Measurements from ENCODE around the gene PDSS2. TPM values are rescaled to one million over a fixed set of nuclear protein-coding genes. Genes with fewer than 3 reads are reported as not detected.
A peak's percentile ranks its signal among the peaks of the same experiment; 100 is the strongest.

Gene PDSS2
- total RNA-seq, 1 donor from 2014 or later: 19.3 TPM

DNA sequence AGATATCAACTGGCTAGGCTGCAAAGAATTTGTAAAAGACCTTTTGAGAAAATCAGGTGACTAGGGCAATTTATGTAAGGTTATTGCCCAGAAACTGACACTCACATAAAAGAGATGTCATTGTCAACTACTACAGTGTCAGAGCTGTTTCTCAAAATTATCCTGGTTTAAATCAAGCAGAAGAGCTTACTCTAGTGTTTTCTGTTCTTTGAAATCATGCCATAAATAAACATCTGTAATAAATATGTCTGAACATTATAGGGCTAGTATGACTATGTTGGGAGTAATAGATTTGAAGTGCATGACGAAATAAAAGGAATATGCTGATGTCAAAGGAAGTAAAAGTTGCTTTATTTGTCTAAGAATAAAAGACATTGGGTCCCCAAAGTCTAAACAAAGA is 11.0 kb upstream of the PDSS2 start:
- Mint-ChIP-seq H3K4me3 (no peak overlapping the region), H3K9me3 (no peaks in the 10 kb centered on the region), H3K4me1 (no peaks in the 10 kb centered on the region), H3K36me3 (ENCODE audit: low read depth) (no peaks in the 10 kb centered on the region), H3K27me3 (peaks cover 5% of the 10 kb centered on the region), H3K27ac (no peak overlapping the region)
- ChIA-PET CTCF (interaction anchor here (2.5 kb wide), 1 partner anchor 11 kb away, joined by 6 read pairs; the partner anchor contains the start of gene PDSS2), POLR2A (interaction anchor here (1.0 kb wide), 1 partner anchor 10 kb away, joined by 3 read pairs; no protein-coding TSS in a partner anchor)
- TF ChIP-seq, protein P1, sequence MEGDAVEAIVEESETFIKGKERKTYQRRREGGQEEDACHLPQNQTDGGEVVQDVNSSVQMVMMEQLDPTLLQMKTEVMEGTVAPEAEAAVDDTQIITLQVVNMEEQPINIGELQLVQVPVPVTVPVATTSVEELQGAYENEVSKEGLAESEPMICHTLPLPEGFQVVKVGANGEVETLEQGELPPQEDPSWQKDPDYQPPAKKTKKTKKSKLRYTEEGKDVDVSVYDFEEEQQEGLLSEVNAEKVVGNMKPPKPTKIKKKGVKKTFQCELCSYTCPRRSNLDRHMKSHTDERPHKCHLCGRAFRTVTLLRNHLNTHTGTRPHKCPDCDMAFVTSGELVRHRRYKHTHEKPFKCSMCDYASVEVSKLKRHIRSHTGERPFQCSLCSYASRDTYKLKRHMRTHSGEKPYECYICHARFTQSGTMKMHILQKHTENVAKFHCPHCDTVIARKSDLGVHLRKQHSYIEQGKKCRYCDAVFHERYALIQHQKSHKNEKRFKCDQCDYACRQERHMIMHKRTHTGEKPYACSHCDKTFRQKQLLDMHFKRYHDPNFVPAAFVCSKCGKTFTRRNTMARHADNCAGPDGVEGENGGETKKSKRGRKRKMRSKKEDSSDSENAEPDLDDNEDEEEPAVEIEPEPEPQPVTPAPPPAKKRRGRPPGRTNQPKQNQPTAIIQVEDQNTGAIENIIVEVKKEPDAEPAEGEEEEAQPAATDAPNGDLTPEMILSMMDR (IDR thresholded peaks at IDR 0.05): no peak
- ATAC-seq (ENCODE audit: low read depth) (no peak), DNase-seq (no peak)
- intact Hi-C loops (cut with micrococcal nuclease): no loop called here

DNA sequence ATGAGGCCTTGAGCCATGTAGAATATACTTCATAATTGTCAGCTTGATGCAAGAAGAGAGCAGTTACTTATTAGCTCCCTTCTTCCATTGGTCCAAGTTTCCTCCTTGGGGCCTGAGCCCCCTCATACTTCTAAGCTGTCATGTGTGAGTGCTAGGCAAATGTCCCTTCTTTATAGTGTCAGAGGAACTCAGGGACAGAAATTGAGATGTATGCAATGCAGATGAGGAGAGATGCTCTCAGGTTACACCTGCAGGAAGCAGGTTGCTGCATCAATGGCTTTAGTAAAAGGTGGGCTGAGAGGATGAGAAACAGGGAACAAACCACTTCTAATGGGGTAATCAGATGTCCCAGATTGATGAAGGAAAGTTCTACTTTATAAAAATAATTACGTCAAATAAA is 6.7 kb upstream of the PDSS2 start:
- Mint-ChIP-seq H3K27me3 (no peaks in the 10 kb centered on the region), H3K27ac (no peak overlapping the region), H3K9me3 (no peaks in the 10 kb centered on the region), H3K4me3 (no peak overlapping the region), H3K36me3 (ENCODE audit: low read depth) (no peaks in the 10 kb centered on the region), H3K4me1 (no peaks in the 10 kb centered on the region)
- DNase-seq: no peak
- POLR2A ChIA-PET: no interaction called here
- no peak for ATAC-seq (ENCODE audit: low read depth)
- CTCF ChIA-PET: no interaction called here
- TF ChIP-seq, protein P1 (IDR thresholded peaks at IDR 0.05): no peak
- intact Hi-C loops (cut with micrococcal nuclease): no loop called here

- intact Hi-C loops (cut with micrococcal nuclease): no loop called here
- Mint-ChIP-seq H3K4me3 (peak overlapping the region; percentile 95), H3K27ac (peak overlapping the region; percentile 90), H3K36me3 (ENCODE audit: low read depth) (peaks cover 12% of the 10 kb centered on the region), H3K4me1 (peaks cover 16% of the 10 kb centered on the region), H3K27me3 (no peaks in the 10 kb centered on the region), H3K9me3 (no peaks in the 10 kb centered on the region)
- no peak for DNase-seq
- ChIA-PET POLR2A (interaction anchor here (0.8 to 2.4 kb wide), 28 partner anchors 9 to 1635 kb away, joined by 3 to 61 read pairs (median 6); partner anchors contain the start of genes AFG1L, ATG5, BEND3 and CEP57L1), CTCF (interaction anchor here (0.6 to 2.1 kb wide), 11 partner anchors 10 to 344 kb away, joined by 3 to 18 read pairs (median 3); partner anchors contain the start of gene BEND3)
- TF ChIP-seq, protein P1 (IDR thresholded peaks at IDR 0.05): no peak
- no peak for ATAC-seq (ENCODE audit: low read depth)
Measured at GRCh38 chr6:107460083-107460631, 793 bp upstream of the PDSS2 start.

DNA sequence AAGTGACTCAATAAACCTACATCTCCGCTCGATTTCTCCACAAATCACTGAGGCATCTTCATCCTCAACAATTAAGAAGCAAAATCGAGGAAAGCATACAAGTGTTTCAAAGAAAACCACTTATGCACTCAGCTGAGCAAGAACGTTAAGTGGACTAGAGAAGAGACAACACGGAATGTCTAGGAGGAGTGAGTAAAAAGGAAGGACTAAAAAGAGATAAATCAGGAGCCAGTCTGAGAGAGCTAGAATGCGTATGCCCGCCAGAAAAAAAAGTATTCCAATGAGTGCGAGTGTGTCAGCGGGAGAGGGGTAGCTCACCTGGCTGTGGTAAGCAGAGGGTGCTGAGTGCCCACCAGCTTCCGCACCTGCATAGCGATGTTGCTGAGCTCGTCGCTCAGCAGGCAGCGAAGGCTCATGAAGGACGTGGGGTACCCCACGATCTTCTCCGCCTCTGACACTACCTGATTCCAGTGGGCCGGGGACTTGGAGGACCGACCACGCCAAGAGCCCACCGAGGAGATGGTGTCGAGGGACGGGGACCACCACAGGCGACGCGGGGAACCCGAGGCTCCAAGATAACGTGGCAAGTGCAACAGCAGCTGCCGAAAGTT is 587 bp downstream of the PDSS2 start:
- TF ChIP-seq, protein P1 (IDR thresholded peaks at IDR 0.05): no peak
- intact Hi-C loops (cut with micrococcal nuclease): loop anchor here (1.0 to 10.0 kb wide), 12 partner anchors 30 to 803 kb away; partner anchors contain the start of genes MTRES1, OSTM1, SCML4 and SEC63
- DNase-seq (peak; percentile 46), ATAC-seq (ENCODE audit: low read depth) (peak; percentile 2)
- H3K27me3 Mint-ChIP-seq: no peaks in the 10 kb centered on the region
- ChIA-PET POLR2A (interaction anchor here (0.6 to 2.4 kb wide), 36 partner anchors 10 to 1636 kb away, joined by 3 to 61 read pairs (median 4); partner anchors contain the start of genes AFG1L, ATG5, BEND3 and CEP57L1), CTCF (interaction anchor here (1.0 to 2.1 kb wide), 10 partner anchors 11 to 343 kb away, joined by 3 to 18 read pairs (median 5); partner anchors contain the start of gene BEND3)
- H3K9me3 Mint-ChIP-seq: no peaks in the 10 kb centered on the region
- H3K4me3 Mint-ChIP-seq: peak overlapping the region; percentile 95
- peak overlapping the region; percentile 90 for H3K27ac Mint-ChIP-seq
- H3K36me3 Mint-ChIP-seq (ENCODE audit: low read depth): peaks cover 15% of the 10 kb centered on the region
- H3K4me1 Mint-ChIP-seq: peaks cover 16% of the 10 kb centered on the region

- peaks cover 7% of the 10 kb centered on the region for H3K4me1 Mint-ChIP-seq
- CTCF ChIA-PET: no interaction called here
- DNase-seq (no peak), ATAC-seq (ENCODE audit: low read depth) (no peak)
- intact Hi-C loops (cut with micrococcal nuclease): no loop called here
- TF ChIP-seq, protein P1 (IDR thresholded peaks at IDR 0.05): no peak
- POLR2A ChIA-PET: no interaction called here
- H3K36me3 Mint-ChIP-seq (ENCODE audit: low read depth): peaks cover 57% of the 10 kb centered on the region
- no peaks in the 10 kb centered on the region for H3K27me3 Mint-ChIP-seq
- H3K27ac Mint-ChIP-seq: no peak overlapping the region
- H3K9me3 Mint-ChIP-seq: peaks cover 23% of the 10 kb centered on the region
- no peak overlapping the region for H3K4me3 Mint-ChIP-seq
Measured at GRCh38 chr6:107448776-107449175, 10.6 kb downstream of the PDSS2 start.

All from activated B cell treated with CpG ODN at 0.5 μM for 24 hours (primary cell).